ENCODE measurements around the gene BIRC6. TPM values are rescaled to one million over a fixed set of nuclear protein-coding genes. Genes with fewer than 3 reads are reported as not detected.
A peak's percentile ranks its signal among the peaks of the same experiment; 100 is the strongest.

Gene BIRC6
- total RNA-seq, 1 donor from 2014 or later, result 88.3 TPM

- ATAC-seq (peak; percentile 77 to 85), DNase-seq (no peak)
- H3K27ac ChIP-seq, result no peak overlapping the region
- H3K27me3 ChIP-seq (ENCODE audit: low read depth), result no peaks in the 10 kb centered on the region
- no peaks in the 10 kb centered on the region for H3K4me1 ChIP-seq
- no peak overlapping the region for H3K4me3 ChIP-seq
- intact Hi-C loops (cut with DNase I), result no loop called here
- H3K9me3 ChIP-seq, result no peaks in the 10 kb centered on the region
- TF ChIP-seq, protein P1, sequence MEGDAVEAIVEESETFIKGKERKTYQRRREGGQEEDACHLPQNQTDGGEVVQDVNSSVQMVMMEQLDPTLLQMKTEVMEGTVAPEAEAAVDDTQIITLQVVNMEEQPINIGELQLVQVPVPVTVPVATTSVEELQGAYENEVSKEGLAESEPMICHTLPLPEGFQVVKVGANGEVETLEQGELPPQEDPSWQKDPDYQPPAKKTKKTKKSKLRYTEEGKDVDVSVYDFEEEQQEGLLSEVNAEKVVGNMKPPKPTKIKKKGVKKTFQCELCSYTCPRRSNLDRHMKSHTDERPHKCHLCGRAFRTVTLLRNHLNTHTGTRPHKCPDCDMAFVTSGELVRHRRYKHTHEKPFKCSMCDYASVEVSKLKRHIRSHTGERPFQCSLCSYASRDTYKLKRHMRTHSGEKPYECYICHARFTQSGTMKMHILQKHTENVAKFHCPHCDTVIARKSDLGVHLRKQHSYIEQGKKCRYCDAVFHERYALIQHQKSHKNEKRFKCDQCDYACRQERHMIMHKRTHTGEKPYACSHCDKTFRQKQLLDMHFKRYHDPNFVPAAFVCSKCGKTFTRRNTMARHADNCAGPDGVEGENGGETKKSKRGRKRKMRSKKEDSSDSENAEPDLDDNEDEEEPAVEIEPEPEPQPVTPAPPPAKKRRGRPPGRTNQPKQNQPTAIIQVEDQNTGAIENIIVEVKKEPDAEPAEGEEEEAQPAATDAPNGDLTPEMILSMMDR (IDR thresholded peaks at IDR 0.05), result no peak
- peaks cover 98% of the 10 kb centered on the region for H3K36me3 ChIP-seq
Measured at GRCh38 chr2:32484937-32485336, 128.1 kb downstream of the BIRC6 start.

- no peak overlapping the region for H3K27ac ChIP-seq
- no peak overlapping the region for H3K4me3 ChIP-seq
- peaks cover 98% of the 10 kb centered on the region for H3K36me3 ChIP-seq
- TF ChIP-seq, protein P1 (IDR thresholded peaks at IDR 0.05), result no peak
- intact Hi-C loops (cut with DNase I), result no loop called here
- no peaks in the 10 kb centered on the region for H3K4me1 ChIP-seq
- no peaks in the 10 kb centered on the region for H3K27me3 ChIP-seq (ENCODE audit: low read depth)
- no peak for DNase-seq
- no peak for ATAC-seq
- H3K9me3 ChIP-seq, result no peaks in the 10 kb centered on the region
Measured at GRCh38 chr2:32485399-32485798, 128.6 kb downstream of the BIRC6 start.

DNA sequence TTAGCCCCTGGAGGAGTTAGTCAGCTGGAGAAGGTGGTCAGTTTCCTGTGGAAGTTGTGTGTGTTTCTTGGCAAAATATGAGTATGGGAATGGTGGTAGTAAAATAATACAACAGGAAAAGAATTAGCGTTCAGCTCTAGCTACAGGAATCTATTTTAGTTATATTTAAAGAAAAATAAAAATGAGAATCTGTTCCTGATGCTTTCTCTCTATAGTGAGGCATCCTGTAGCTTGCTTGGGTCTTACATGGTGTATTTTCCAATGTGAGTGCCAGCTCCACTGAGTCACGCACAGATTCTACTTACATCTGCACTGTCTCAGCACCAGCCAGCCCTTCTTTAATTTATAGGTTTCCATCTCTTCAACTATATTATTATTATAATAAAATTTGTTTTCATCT is 132.2 kb downstream of the BIRC6 start:
- TF ChIP-seq, protein P1 (IDR thresholded peaks at IDR 0.05), result no peak
- Histone ChIP-seq H3K27ac (no peak overlapping the region), H3K27me3 (ENCODE audit: low read depth) (no peaks in the 10 kb centered on the region), H3K4me3 (no peak overlapping the region), H3K4me1 (no peaks in the 10 kb centered on the region), H3K9me3 (no peaks in the 10 kb centered on the region), H3K36me3 (peaks cover 80% of the 10 kb centered on the region)
- intact Hi-C loops (cut with DNase I), result no loop called here
- DNase-seq (no peak), ATAC-seq (no peak)

DNA sequence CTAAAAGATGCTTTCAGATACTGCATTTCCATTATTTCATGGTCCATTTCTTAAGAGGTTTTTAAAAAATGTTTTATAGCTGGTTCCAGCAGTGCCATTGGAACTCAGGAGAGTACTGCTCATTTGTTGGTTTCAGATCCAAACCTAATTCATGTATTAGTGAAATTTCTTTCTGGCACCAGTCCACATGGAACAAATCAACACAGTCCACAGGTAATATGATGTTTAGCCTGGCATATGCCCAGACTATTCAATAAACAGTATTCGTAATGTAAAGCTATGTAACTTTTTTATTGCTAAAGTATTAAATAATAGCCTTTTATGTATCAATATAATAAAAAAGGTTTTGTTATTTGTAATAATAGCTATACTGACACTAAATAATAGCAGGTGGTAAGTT is 134.5 kb downstream of the BIRC6 start:
- Histone ChIP-seq H3K36me3 (peaks cover 71% of the 10 kb centered on the region), H3K4me3 (no peak overlapping the region), H3K9me3 (no peaks in the 10 kb centered on the region), H3K27ac (no peak overlapping the region), H3K4me1 (no peaks in the 10 kb centered on the region), H3K27me3 (ENCODE audit: low read depth) (no peaks in the 10 kb centered on the region)
- TF ChIP-seq, protein P1 (IDR thresholded peaks at IDR 0.05), result no peak
- no peak for ATAC-seq
- no peak for DNase-seq
- intact Hi-C loops (cut with DNase I), result no loop called here

DNA sequence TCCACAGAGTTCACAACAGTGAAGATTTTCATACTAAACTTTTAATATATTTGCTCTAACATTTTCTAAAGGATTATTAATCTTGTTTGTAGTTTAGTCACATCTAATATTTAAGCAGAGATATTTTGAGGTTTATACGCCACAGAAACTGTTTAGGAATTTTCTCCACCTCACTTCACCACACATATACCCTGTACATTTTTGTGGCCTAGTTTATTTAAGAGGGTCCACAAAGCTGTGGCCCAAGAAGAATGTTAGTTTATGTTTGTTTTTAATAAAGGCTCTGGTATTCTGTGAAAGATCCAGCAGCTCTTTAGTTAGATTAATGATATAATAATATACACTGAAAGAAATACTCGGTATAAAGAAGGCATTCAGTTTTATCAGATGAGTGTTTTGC is 138.3 kb downstream of the BIRC6 start:
- intact Hi-C loops (cut with DNase I), result no loop called here
- H3K9me3 ChIP-seq, result no peaks in the 10 kb centered on the region
- H3K4me1 ChIP-seq, result peaks cover 6% of the 10 kb centered on the region
- TF ChIP-seq, protein P1 (IDR thresholded peaks at IDR 0.05), result no peak
- DNase-seq, result no peak
- ATAC-seq, result no peak
- H3K36me3 ChIP-seq, result peaks cover 57% of the 10 kb centered on the region
- no peaks in the 10 kb centered on the region for H3K27me3 ChIP-seq (ENCODE audit: low read depth)
- no peak overlapping the region for H3K27ac ChIP-seq
- no peak overlapping the region for H3K4me3 ChIP-seq

- intact Hi-C loops (cut with DNase I), result no loop called here
- TF ChIP-seq, protein P1 (IDR thresholded peaks at IDR 0.05), result no peak
- Histone ChIP-seq H3K36me3 (peaks cover 60% of the 10 kb centered on the region), H3K4me3 (no peak overlapping the region), H3K27me3 (ENCODE audit: low read depth) (no peaks in the 10 kb centered on the region), H3K27ac (no peak overlapping the region), H3K4me1 (peaks cover 6% of the 10 kb centered on the region), H3K9me3 (no peaks in the 10 kb centered on the region)
- no peak for DNase-seq
- peak; percentile 65 to 76 for ATAC-seq
Measured at GRCh38 chr2:32496662-32497061, 139.8 kb downstream of the BIRC6 start.

Data from lower lobe of right lung (tissue), 2 donors.